Activated T-cell treated with anti-CD3 and anti-CD28 coated beads for 1 hour (primary cell): ENCODE results near the gene SGCD.

ENCODE experiments used
- DNase-seq: peaks from one replicate; pipeline ENCODE4 v3.0.0-alpha.2; 2020; ENCODE audit warnings: low read depth

Gene SGCD

DNA sequence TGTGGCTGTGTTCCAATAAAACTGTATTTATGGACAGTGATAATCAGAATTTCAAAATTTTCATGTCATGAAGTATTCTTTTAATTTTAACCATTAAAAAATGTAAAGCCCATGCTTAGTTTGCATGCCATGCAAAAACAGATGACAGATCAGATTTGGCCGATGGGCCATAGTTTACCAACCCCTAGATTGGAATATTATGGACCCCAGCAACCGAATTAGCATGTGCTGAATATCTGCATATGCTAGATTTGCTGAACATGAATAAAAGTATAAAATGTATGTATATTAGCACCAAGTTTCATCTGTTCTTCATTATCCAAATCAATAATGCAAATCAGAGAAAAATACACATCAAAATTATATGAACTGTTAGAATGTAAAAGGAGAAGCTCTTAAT lies 364.6 kb downstream of the SGCD start:
- no peak for DNase-seq

DNA sequence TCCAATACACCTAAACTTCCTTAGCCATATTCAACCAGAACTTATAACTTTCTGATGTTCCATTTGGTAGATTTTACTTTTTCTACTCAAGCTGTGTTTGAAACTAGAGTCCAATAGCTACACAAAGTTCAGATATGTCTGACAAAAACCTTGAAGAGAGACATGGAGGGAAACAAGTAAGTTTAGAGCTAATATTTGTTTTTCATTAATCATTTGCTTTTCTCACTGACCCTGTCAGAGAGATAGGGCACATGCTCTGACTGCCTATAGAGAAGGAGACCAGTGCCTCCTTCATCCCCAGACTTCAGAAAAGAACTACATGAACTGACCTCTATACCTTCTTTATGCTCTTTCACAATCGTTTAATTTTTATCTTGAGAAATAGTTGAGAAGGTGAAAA lies 366.1 kb downstream of the SGCD start:
- DNase-seq, result no peak

DNA sequence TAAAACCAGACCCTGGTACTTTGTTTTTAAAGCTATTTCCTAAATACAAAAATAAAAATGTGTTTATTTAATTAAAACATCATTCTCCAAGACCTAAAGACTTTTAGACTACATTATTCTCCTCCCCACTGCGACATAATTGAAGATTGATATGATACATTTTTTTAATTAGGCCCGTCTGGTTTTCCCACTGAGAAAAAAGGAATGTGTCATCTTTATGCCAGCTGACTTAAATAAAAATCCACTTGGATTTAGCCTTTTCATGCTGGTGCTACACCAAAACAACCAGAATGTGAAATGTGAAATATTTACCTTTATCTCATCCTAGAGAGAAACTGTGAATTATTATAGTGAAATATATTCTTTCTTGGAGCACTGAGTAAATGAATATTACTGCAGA lies 367.6 kb downstream of the SGCD start:
- DNase-seq, result no peak

DNA sequence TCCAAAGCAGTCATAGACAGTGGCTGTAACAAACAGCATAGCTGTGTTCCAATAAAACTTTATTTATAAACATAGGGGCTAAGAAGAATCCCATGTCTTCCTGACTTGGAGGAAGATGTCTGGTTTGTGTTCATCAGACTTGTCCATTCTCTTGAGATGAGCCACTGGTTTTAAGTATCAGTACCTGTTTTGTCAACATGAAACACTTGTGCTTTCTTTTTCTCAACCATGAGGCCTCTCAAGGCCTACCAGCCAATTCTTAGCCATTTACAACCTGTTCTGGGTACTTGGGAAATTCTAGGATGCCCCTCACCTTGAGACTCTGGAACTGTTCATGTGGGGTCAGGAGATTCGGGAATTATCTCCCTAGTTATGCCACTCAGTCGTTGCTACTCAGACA lies 368.8 kb downstream of the SGCD start:
- DNase-seq, result no peak

DNA sequence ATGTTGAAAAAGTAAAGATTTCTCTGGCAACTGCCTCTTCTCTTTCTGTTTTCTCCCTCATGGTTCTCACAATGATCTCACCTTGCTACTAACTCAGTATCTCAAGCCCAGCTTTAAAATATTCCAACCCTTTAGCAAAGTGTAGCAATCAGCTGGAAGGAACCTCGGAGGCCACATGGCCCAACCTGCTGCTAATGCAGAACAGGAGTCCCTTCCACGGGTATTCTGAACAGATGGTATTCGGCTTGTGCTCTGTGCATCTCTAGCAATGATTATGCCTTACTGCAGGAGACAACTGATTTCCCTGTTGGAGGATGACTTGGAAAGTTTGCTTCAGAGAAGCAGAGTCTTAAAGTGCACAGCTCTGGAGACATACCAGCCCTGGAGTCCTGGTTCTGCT lies 371.4 kb downstream of the SGCD start:
- no peak for DNase-seq

DNA sequence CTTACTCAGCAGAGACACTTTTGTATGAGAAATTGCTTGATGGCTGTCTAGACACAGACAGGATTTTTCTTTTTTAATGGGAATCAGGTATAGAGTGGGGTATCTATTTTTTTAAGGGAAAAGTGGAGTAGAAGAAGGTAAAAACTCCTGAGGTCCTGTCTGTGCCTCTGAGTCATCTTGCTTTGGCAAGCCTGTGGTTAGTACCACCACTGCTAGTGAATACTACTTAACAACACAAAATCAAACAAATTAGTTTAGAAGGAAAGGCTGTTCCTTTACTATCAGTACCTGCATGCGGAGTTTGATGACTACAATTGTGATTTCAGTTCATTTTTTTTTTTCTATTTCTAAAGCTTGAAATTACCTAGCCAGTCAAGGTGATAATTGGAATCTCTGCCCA lies 372.2 kb downstream of the SGCD start:
- no peak for DNase-seq

DNA sequence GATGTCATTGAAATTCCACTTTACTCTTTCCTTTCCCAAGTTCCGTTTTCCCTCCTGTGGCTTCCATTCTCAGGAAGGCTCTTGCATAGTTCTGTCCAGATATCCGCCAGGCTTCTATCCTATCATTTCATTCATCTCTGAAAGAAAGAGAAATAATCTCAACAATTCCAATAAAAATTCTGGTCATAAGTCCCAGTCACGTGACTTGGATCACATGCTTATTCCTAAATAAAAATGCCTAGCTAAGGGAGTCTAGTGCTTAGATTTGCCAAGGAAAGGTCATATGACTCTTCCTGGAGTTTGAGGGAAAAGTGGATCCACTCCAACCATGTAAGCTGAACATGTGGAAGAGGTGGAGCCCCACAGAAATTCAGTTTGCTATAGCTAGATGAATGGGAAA lies 377.2 kb downstream of the SGCD start:
- no peak for DNase-seq

DNA sequence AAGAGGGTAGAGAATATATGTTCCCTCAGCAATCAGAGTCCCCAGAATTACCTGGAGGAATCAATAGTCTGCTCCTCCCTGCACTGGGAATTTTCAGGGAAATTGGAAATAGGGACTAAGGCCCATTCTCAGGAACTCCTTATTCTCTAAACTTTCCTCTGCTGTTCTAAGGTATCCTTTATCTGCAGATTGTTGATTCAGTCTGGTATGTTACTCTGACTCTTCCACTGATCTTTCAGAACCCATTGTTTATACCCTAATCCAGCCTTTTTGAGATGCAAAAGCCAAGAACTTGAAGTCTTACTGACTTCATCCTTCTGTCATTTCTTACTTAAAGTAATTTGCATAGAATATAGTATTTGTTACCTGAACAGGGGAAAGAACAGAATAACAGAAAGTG lies 379.7 kb downstream of the SGCD start:
- DNase-seq, result no peak

DNA sequence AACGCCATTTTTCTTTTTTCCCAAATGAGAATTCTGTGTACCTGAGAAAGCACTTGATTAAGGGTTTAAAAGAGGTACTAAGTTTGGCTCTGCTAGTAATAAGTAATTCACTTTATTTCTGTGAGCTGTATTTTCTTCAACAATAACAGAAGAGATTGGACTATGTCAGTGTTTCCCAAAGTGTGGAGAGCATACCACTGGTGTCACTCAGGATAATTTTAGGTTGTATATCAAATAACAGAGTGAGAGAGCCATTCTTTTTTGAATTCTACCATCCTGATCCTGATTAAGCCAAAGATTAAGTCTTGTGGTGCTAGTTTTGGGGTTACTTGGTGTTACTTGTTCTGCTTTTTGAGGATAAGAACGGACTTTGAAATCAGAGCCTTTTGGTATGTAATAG lies 380.8 kb downstream of the SGCD start:
- DNase-seq, result no peak

DNA sequence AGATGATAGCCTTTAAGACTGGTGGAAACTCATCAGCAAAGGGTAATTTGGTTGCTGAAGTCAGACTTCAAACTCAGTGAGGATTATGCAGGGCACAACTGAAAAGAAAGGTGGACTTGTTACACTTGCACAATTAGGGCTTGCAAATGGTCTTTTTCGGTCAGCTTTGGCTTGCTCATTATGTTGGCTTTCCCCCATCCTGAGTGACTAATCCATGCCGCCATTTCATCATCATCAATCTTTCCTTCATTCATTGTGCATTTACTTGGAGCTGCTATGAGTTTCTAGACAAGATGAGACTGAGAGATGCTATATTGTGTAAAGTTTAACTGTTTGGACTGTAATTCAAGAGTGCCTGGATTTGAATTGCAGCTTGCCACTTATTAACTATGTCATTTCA lies 388.3 kb downstream of the SGCD start:
- no peak for DNase-seq

DNA sequence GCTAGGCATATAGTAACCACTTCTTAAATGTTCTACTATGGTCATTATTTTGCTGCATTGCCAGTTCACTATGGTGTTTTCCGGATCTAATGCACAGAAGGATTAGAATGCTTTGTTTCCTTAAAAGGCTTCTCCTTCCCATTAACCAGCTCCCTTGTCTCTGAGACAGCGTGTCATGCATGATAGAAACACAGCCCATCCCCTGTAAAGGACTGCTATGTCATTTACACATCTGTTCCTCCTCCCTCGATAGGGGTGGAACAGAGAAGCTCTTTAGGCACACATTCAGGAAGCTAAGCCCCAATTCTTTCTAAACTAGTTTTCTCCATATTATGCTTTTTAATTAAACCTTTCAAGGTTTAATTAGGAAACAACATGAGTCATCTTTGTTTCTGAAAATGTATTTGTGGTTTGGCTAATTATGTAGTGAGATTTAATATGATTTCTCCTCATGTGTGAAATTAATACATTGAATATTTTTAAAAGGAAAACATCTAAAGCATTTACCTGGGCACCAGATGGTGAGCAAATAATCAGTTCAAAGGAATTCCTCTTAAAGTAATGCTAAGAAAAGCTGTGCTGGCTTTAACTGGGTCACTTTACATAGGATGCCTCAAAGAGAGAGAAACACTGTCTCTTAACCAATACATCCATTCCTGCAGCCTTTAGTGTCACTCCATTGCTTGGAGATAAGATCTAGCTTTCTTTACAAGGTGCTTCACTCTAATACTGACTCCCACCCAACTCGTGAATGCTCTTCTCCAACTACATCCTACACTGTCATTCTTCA lies 389.8 kb downstream of the SGCD start:
- DNase-seq, result no peak

DNA sequence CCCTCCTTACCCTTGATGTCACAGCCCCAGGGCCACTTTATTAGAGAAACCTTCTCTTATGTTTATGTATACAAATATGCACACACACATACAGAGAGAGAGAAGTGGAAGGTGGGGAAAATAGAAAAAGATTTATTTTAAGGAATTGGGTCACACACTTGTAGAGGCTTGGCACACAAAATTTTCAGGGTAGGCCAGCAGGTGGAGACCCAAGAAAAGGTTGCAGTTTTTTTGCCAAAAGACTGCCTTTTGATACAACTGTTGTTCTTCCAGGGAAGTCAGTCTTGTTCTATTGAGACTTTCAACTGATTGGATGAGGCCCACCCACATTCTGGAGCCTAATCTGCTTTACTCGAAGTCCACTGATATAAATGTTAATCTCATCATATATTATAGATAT lies 392.0 kb downstream of the SGCD start:
- no peak for DNase-seq

DNA sequence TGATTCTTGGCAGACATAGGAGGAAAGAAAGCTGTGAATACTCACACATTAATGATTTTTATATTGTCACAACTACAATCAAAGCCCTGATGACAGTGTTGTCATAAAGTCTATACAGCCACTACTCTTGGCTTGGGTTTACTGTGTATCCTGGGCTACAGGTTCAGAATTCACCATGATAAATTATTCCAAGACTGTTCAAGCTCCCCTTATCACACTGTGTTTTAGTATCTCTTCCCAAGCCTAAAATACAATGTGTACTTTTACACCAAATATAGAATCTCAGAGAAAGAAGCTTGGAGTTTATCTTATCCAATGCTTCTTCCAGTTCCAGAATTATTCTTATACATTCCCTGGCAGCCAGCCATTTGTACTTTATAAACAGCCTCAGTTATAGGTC lies 395.4 kb downstream of the SGCD start:
- DNase-seq, result no peak

DNA sequence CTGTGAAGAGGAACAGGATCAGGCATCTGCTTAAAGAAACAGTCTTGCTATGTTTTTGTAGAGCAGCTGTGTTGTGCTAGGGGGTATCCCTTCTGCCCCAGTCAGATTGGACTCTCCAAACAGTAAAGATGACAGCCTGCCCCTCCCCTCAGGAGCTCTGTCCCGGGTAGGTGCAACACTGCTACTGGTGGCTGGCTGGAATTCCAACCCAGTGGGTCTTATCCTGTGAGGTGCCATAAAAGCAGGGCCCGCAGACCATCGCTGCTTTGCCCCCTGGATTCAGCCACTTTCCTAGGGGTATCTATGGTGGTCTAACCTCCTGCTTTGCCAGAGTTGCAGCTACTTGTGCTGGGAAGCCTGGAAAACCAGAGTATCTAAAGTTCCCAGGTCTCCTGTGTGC lies 408.5 kb downstream of the SGCD start:
- no peak for DNase-seq

DNA sequence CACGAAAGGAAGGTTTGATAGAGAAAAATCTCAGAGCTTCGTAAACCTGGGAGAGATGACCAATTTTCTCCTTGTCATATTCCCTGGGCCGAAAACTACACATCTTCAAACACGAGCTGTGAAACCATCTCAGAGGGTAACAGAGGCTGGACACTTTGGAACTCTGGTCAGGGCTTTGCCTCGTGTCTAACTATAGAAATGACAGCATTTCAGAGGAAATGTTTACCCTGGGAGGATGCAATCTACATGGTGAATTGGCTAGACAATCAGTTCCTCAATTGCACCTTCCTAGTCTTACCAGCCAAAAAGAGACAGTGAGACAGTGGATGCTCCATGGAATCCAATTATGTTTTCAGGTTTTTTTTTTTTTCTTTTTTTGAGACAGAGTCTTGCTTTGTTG lies 414.6 kb downstream of the SGCD start:
- DNase-seq, result no peak

DNA sequence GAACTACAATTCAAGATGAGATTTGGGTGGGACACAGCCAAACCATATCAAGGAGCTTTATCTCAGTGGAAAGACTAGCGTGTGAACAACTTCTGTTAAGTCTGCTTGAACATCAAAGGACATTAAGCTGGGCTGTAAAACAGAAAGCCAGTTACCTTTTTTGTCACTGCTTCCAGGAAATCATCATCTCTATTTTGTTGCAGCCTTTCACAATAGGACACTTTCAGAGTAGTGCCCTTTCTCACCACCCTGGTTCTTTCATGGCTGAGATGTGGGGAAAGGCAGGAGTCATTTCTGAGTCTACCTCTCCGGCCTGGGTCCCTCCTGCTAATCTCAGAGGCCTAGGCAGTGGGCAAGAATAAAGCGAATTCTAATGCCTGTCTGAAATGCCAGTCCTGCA lies 426.9 kb downstream of the SGCD start:
- no peak for DNase-seq

DNA sequence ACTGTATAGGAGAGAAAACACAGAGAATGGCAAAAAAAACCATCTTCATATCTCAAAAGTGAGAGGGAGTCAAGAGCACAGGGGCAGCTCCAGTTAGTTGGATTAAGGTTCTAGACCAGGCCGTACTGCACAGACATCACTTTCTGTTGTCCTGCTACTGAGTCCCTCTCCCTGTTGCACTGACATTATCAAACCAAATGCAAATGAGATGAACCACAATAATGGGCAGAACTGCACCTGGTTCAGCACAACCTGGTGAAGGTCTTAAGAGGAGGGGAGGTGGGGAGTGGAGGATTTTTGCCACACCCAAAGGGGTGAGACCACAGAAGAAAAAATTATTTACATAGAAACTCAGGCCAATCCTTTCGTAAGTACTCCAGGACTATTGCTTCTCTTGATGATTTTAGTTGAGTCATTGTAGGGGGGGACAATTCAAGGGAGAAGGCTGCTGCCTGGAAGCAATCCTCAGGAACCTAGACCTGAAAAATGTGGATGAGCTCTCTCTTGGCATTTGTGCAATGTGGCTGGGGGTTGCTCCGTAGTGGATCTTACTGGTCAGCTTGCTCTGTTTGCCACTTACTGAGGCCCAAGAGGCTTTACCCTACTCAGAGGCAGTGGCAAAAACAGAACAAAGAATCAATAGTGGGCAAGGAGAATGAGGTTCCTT lies 428.6 kb downstream of the SGCD start:
- no peak for DNase-seq

DNA sequence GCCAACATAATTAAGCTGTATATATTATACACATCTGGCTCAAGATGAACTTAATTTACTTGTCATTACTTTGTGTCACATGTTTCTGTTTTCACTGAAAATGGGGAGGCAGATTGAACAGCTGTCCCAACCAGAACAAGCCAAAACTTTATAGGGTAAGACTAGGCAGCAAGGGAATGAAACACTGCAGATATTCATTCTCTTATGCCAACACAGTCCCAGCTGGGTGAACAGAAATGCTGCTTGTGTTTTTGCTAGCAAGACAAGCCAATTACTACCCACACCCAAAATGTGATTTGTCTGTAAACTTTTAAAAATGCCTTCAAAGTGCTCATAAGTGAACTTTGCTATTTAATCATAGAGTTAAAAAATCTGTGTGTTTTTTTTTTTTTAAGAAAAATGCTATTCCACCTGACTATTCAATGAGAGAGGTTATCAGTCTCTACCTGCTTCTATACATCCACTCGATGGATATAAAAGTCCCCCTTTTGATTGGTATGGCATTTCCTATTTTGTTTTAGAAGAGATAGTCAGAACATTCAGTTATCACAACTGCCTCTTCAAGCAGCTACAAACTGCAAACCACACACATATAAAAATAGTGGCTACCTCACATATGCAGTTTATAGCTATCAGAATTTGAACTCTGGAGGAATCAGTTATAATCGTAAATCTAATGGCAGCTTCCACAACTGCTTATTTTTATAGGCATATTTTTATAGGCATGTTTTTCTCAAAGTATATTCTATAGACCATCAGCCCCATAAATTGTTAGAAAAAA lies 431.2 kb downstream of the SGCD start:
- DNase-seq, result no peak

DNA sequence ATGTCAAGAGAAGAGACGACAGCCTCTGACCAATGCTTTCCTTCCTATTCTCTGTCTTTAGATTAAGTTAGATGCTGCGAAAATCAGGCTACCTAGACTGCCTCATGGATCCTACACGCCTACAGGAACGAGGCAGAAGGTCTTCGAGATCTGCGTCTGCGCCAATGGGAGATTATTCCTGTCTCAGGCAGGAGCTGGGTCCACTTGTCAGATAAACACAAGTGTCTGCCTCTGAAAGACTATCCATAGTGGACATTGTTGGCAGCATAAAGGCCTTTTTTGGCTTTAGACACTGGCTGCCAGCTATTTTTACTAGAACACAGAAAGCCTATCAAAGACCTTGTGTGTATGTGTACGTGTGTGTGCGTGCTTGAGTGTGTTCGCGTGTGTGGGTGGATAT lies 432.2 kb downstream of the SGCD start:
- no peak for DNase-seq

DNA sequence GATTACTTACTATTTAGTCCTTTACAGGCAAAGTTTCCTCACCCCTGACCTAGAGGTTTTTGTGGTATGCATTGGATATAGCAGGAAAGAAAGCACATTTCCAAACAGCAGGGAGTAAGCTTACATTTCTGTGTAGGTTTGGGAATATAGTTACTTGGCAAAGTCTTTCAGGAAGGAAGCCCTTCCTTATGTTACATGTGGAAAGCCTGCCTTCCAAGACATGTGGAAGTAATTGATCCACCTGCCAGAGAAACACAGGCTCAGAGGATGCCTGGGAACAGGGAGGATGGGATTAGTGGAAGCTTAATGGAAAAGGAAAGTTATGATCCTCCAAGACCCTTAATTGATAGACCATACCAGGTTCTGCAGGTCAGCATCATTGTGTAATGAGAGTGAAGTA lies 435.8 kb downstream of the SGCD start:
- no peak for DNase-seq

DNA sequence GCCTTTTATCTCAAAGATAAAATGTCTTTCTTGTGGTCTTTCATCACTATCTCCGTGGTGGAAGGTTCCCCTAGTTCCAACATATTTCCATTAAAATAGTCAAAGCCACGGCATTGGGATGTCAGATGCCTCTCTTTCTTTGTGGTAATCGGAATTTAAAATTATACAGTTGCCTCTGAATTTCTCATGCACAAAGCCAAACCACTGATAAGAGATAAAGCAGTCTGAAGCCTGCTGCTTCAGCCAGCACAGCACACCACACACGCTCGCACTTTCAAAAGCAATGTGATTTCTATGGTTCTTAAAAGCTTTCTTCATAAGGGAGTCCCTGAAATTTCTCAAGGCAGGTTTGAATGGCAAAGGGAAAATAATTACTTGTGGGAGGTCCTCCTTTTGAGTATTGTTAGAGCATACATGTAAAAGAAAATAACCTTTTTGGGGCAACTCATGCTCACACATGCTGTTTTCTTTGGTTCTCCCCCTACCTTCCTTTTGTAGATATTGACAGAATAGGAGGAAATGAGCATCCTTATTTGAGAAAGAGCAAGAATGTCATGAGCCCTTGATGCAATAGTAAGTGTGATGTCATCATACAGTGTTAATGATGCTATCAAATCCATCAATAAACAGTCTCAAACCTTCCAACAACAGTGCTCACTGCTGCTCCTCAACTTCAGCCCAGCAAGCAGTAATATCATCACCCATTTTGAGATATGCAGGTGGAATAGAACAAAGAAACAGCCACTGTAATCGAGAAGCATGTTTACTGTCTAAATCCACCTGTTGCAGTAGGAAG lies 437.4 kb downstream of the SGCD start:
- DNase-seq, result no peak

DNA sequence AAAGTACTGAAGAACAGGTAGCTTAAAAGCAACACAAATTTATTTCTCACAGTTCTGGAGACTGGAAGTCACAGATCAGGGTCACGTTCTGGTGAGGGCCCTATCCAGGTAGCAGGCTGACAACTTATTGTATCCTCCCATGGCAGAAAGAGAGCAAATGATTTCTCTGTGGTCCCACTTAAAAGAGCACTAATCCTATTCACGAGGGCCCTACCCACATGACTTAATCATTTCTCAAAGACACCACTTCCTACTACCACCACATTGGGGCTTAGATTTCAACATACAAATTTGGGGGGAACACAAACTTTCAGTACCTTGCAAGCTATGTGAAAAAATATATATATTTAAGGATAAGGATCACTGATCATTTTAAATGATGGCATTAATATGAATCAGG lies 447.3 kb downstream of the SGCD start:
- DNase-seq, result no peak
